Peyer's patch (tissue), 4 donors: ENCODE measurements around the gene GADD45A.

ENCODE experiments used
- POLR2A ChIP-seq, 2 donors: fragments of 450-650 bp; IDR thresholded peaks; one replicate each; pipeline ENCODE4 v1.5.1; 2017; ENCODE audit warnings: antibody characterized with exemption in 2 of 2, mild to moderate bottlenecking in 2 of 2, moderate library complexity in 2 of 2
- TF ChIP-seq, protein P1 (sequence below), 6 experiments: fragments of 450-650 bp in 4 of 6; fragments of 200-600 bp in 2 of 6; sonication (generic) in 1 of 6; IDR thresholded peaks; one replicate each; pipeline ENCODE4 v1.5.1; 2017 to 2019; ENCODE audit warnings: antibody characterized with exemption in 6 of 6, mild to moderate bottlenecking in 3 of 6, moderate library complexity in 1 of 6

DNA sequence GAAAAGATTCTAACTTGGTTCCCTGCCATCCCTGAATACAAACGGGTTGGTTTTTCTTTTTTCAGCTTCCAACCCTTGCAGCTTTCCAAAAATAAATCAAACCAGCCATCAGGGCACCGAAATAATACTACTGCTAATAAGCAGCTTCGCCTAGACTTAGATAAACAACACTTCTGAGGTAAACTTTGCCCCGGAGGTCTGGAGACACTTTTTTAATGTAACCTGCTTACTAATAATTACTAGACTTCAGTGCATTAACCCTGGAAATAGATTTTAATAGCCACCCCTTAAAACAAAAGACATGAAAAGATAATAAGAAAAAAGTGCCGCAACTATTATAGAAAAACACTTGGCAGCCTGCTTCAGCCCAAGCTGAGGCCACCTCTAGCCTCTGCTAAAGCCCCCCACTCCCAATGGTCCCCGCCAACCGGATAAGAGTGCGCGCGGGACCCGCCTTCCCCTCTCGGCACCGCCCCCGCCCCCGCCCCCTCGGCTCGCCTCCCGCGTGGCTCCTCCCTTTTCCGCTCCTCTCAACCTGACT is 405 bp upstream of the GADD45A start:
- TF ChIP-seq, protein P1, sequence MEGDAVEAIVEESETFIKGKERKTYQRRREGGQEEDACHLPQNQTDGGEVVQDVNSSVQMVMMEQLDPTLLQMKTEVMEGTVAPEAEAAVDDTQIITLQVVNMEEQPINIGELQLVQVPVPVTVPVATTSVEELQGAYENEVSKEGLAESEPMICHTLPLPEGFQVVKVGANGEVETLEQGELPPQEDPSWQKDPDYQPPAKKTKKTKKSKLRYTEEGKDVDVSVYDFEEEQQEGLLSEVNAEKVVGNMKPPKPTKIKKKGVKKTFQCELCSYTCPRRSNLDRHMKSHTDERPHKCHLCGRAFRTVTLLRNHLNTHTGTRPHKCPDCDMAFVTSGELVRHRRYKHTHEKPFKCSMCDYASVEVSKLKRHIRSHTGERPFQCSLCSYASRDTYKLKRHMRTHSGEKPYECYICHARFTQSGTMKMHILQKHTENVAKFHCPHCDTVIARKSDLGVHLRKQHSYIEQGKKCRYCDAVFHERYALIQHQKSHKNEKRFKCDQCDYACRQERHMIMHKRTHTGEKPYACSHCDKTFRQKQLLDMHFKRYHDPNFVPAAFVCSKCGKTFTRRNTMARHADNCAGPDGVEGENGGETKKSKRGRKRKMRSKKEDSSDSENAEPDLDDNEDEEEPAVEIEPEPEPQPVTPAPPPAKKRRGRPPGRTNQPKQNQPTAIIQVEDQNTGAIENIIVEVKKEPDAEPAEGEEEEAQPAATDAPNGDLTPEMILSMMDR (IDR thresholded peaks at IDR 0.05), result no peak
- TF ChIP-seq POLR2A (IDR thresholded peaks at IDR 0.05), result no peak
